Measurements from ENCODE around the gene HTR3A. TPM values are rescaled to one million over a fixed set of nuclear protein-coding genes. Genes with fewer than 3 reads are reported as not detected.

Gene HTR3A
- total RNA-seq, 1 donor from 2014 or later, result not detected

Other genes starting within 250 kb of the HTR3A start
- 8.0 TPM for gene ZW10, start 201.4 kb upstream of the HTR3A start, total RNA-seq
- gene CLDN25, start 195.3 kb upstream of the HTR3A start, total RNA-seq, result not detected
- gene USP28, start 99.5 kb upstream of the HTR3A start, total RNA-seq, result 139 TPM
- not detected for gene HTR3B, start 70.3 kb upstream of the HTR3A start, total RNA-seq
- 25.4 TPM for gene ZBTB16, start 84.6 kb downstream of the HTR3A start, total RNA-seq

All from cardiac septum (tissue), 1 donor.